Calu3 (cell line): Measurements from ENCODE around the gene ENTREP3. TPM values are rescaled to one million over a fixed set of nuclear protein-coding genes. Genes with fewer than 3 reads are reported as not detected.
"Not testable (repeated sequence)": the region's sequence is repeated elsewhere in the genome, so short reads cannot be mapped to it uniquely, and the experiment has no call there.

Experiments
- BruUV-seq: library from RNA; stranded (reverse); fragments of 400-500 nt; replicated peaks from 2 replicates; lab custom pipeline; 2021; lab: Mats Ljungman, UMichigan
- CTCF ChIA-PET: fragments of 300-600 bp; sonication (Branson Sonifier 250); formaldehyde crosslinking; loops from one replicate; lab custom pipeline; 2022; ENCODE audit warnings: antibody characterized with exemption; lab: Charles Lee
- DNase-seq: peaks from one replicate; pipeline ENCODE4 v3.0.0; 2022
- H3K27ac Mint-ChIP-seq: one replicate; pipeline ENCODE4 v1.8.0; 2022; ENCODE audit warnings: mixed read lengths; ENCODE audit not compliant: unreplicated experiment
- H3K27me3 Mint-ChIP-seq: one replicate; pipeline ENCODE4 v1.8.0; 2022; ENCODE audit warnings: mixed read lengths; ENCODE audit not compliant: unreplicated experiment
- H3K36me3 Mint-ChIP-seq: one replicate; pipeline ENCODE4 v1.8.0; 2022; ENCODE audit warnings: mild to moderate bottlenecking, moderate library complexity, mixed read lengths; ENCODE audit not compliant: insufficient read depth, unreplicated experiment
- H3K4me1 Mint-ChIP-seq: one replicate; pipeline ENCODE4 v1.8.0; 2022; ENCODE audit warnings: mild to moderate bottlenecking, low read depth, mixed read lengths; ENCODE audit not compliant: unreplicated experiment
- H3K4me3 Mint-ChIP-seq: one replicate; pipeline ENCODE4 v1.8.0; 2022; ENCODE audit warnings: mild to moderate bottlenecking, low read depth, moderate library complexity, mixed read lengths; ENCODE audit not compliant: unreplicated experiment
- H3K9me3 Mint-ChIP-seq: one replicate; pipeline ENCODE4 v1.8.0; 2022; ENCODE audit warnings: low read depth, mixed read lengths; ENCODE audit not compliant: unreplicated experiment
- intact Hi-C: fragments of 100-400 bp; cut with micrococcal nuclease; formaldehyde crosslinking; loops from one replicate; pipeline ENCODE4 v1.10.0; 2022; ENCODE audit not compliant: unreplicated experiment
- total RNA-seq: library from RNA; stranded (reverse); gene quantifications from 2 replicates; pipeline ENCODE4 v1.2.3, GENCODE V29; 2022
- TF ChIP-seq, protein P1 (sequence below): fragments of 200-600 bp; IDR thresholded peaks from one replicate; pipeline ENCODE4 v1.8.0; 2022; ENCODE audit warnings: antibody characterized with exemption; ENCODE audit not compliant: unreplicated experiment

Gene ENTREP3
- total RNA-seq, 1 experiment from 2014 or later: 25.2 TPM

DNA sequence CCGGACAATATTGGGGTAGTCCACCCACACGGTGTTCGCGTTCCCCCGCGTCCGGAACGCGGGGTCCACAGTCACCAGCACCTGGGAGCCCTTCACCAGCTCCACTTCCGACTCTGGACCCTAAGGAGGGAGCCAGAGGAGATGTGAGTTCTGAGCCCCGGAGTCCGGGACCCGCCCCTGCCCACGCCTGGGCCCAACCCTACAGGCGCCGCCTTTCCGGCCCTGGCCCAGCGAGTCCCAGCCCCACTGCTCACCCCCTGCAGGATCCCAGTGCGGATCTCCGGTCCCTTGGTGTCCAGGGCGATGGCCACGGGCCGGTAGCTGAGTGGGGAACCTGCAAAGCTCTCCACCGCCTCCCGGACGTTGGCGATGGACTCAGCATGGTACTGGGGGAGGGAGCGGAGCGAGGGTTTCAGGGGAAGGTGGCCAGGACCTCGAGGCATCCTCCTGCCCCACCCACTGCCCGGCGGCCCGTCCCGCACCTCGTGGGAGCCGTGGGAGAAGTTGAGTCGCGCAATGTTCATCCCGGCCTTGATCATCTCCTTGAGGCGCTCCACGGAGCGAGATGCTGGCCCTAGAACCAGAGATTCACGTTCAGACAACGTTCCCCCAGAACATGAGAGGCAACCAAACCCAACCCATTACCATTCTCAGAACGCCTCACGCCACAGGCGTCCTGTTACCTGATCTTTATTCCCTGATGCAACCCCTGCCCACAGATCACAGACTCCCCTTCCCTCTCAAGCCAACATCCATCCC lies 40.1 kb upstream of the ENTREP3 start:
- intact Hi-C loops: no loop called here
- H3K4me1 Mint-ChIP-seq: no peaks in the 10 kb centered on the region
- DNase-seq: no peak
- TF ChIP-seq, protein P1, sequence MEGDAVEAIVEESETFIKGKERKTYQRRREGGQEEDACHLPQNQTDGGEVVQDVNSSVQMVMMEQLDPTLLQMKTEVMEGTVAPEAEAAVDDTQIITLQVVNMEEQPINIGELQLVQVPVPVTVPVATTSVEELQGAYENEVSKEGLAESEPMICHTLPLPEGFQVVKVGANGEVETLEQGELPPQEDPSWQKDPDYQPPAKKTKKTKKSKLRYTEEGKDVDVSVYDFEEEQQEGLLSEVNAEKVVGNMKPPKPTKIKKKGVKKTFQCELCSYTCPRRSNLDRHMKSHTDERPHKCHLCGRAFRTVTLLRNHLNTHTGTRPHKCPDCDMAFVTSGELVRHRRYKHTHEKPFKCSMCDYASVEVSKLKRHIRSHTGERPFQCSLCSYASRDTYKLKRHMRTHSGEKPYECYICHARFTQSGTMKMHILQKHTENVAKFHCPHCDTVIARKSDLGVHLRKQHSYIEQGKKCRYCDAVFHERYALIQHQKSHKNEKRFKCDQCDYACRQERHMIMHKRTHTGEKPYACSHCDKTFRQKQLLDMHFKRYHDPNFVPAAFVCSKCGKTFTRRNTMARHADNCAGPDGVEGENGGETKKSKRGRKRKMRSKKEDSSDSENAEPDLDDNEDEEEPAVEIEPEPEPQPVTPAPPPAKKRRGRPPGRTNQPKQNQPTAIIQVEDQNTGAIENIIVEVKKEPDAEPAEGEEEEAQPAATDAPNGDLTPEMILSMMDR: no peak
- no peaks in the 10 kb centered on the region for H3K36me3 Mint-ChIP-seq
- CTCF ChIA-PET: no interaction called here
- H3K4me3 Mint-ChIP-seq: no peak overlapping the region
- BruUV-seq: no TSS peak
- H3K27ac Mint-ChIP-seq: no peak overlapping the region
- peaks cover 42% of the 10 kb centered on the region for H3K27me3 Mint-ChIP-seq
- no peaks in the 10 kb centered on the region for H3K9me3 Mint-ChIP-seq

DNA sequence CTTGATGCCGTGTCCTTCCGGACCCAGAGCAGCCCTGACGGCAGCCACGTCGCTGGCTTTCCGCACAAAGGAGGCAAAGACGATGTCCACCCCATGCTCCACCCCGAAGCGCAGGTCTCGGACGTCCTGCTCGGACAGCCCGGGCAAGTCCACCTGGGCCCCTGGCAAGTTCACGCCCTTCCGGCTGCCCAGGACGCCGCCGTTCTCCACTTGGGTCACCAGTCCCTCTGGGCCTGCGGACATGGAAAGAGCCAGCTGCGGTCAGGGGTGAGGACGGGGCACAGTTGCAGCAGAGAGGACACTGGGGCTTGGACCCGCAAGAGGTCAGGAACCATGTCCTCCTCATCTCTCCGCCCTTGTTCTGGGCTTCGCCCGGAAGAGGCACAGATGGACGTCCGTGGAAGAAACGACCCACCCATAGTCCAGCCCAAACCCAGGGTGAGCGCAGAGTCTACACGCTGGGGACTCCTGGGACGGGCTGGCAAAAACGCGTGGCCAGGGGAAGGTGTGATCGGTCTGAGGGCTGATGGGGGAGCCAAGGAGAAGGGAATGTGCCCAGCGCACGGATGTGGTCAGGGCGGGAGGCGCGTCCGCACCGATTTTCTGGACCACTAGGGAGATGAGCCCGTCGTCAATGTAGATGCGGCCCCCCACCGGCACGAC lies 39.4 kb upstream of the ENTREP3 start:
- Mint-ChIP-seq H3K4me3 (no peak overlapping the region), H3K4me1 (no peaks in the 10 kb centered on the region), H3K9me3 (no peaks in the 10 kb centered on the region), H3K36me3 (no peaks in the 10 kb centered on the region), H3K27me3 (peaks cover 42% of the 10 kb centered on the region), H3K27ac (no peak overlapping the region)
- CTCF ChIA-PET: no interaction called here
- no peak for DNase-seq
- intact Hi-C loops: no loop called here
- TF ChIP-seq, protein P1: no peak
- no TSS peak for BruUV-seq

DNA sequence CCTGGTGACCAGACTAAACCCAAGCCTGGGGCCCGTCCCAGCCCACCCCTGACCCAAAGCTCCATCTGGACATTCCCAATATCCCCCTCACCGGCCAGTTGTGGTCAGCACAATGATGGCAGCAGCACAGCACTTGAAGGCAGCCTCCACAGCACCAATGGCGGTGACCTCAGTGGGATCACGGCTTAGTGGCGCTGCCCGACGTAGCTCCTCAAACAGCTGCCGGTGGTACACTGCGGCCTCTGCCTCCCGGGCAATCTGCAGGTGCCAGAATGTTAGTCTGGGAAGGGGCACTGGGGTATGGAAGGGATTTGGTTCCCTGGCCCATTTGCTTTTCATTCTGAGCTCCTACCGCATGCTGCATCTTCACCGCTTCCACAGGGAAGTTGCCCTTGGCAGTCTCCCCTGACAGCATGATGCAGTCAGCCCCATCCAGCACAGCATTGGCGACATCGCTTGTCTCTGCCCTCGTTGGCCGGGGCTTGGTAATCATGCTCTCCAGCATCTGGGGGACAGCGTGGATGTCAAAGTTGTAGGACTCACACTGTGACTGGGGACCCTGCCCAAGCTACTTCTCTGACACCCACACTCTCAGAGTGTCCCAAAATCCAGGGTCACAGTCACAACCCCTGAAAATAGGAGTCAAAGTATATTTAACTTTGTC lies 37.9 kb upstream of the ENTREP3 start:
- peaks cover 41% of the 10 kb centered on the region for H3K27me3 Mint-ChIP-seq

DNA sequence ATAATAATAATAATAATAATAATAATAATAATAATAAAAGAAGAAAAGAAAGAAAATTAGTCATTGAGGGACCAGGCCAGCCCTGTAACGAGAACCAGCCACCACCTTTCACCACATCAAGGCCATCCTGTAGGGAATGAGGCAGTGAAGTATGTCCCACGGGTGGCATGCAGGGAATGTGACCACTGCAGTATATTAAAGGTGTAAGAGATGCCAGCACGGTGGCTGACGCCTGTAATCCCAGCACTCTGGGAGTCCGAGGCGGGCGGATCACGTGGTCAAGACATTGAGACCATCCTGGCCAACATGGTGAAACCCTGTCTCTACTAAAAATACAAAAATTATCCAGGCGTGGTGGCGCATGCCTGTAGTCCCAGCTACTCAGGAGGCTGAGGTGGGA lies 35.7 kb upstream of the ENTREP3 start:
- BruUV-seq, H3K4me1 Mint-ChIP-seq, CTCF ChIA-PET, intact Hi-C loops, H3K36me3 Mint-ChIP-seq, DNase-seq, H3K9me3 Mint-ChIP-seq, H3K27ac Mint-ChIP-seq, H3K4me3 Mint-ChIP-seq: not testable (repeated sequence)
- peaks cover 19% of the 10 kb centered on the region for H3K27me3 Mint-ChIP-seq

More for the DNA sequence above, 37.9 kb upstream of the ENTREP3 start:
- no peaks in the 10 kb centered on the region for H3K36me3 Mint-ChIP-seq
- no peak overlapping the region for H3K27ac Mint-ChIP-seq
- H3K4me1 Mint-ChIP-seq: no peaks in the 10 kb centered on the region
- intact Hi-C loops: no loop called here
- H3K9me3 Mint-ChIP-seq: no peaks in the 10 kb centered on the region
- no peak overlapping the region for H3K4me3 Mint-ChIP-seq
- CTCF ChIA-PET: interaction anchor here (0.6 kb wide), 1 partner anchor 18 kb away, joined by 4 read pairs; no protein-coding TSS in a partner anchor
- no peak for DNase-seq
- no TSS peak for BruUV-seq
- TF ChIP-seq, protein P1: no peak
